CD4-positive, alpha-beta T cell treated with Interleukin-4 for 4 hours (primary cell): Measurements from ENCODE around the gene MEAF6.

Experiments
- DNase-seq: peaks from one replicate; pipeline ENCODE4 v3.0.0-alpha.2; 2020

The MEAF6 gene

DNA sequence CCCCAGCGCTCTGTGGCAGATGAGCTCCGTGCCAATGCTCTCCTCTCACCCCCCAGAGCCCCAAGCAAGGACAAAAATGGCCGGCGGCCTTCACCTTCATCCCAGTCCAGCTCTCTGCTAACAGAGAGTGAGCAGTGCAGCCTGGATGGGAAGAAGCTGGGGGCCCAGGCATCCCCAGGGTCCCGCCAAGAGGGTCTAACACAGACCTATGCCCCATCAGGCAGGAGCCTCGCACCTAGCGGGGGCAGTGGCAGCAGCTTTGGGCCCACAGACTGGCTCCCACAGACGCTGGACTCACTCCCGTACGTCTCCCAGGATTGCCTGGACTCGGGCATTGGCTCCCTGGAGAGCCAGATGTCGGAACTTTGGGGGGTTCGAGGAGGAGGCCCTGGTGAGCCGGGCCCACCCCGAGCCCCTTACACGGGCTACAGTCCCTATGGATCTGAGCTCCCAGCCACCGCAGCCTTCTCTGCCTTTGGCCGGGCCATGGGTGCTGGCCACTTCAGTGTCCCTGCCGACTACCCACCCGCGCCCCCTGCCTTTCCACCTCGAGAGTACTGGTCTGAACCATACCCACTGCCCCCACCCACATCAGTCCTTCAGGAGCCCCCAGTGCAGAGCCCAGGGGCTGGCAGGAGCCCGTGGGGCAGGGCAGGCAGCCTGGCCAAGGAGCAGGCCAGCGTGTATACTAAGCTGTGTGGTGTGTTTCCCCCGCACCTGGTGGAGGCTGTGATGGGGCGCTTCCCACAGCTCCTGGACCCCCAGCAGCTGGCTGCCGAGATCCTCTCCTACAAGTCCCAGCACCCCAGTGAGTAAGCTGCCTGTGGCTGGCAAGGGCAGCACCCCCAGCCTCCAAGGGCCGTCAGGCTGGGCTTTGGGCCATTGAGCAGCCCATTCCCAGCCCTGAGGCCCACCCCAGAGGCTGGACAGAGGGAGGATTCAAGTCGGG is 31.5 kb downstream of the MEAF6 start:
- DNase-seq: no peak

DNA sequence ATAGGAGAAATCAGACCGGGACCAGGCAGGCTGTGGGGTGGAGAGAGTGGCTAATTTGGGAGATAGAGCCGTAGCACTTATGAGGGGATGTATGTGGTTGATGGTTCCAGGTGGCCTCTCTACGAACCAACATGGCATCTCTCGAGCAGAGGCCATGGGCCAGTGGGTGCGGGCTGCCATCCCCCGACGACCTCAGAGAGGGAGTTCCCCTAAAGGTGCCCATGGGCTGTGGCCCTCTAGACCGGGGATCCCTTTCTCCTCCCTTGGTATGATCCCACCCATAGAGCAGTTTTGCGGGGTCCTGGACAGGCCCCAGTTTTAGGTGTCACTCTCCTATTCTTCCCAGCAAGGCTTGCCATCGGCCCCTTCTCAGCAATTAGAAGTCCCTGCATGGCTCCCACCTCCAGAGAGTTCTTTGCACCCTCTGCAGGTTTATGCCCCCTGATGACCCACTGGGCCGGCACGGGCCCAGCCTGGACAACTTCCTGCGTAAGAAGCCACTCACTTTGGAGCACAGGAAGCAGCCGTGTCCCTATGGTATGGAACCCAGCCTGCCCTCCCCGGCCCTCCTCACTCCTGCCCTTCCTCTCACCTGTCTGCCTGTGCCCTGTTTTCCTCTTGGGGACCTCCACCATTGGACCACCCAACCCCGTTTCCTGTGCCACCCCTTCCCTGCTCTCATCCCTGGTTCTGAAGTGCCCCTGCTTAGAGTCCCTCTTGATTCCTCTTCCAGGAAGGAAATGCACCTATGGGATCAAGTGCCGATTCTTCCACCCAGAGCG is 32.4 kb downstream of the MEAF6 start:
- DNase-seq: no peak

GRCh38 chr1:37481289-37482003 is 33.1 kb downstream of the MEAF6 start:
- no peak for DNase-seq

DNA sequence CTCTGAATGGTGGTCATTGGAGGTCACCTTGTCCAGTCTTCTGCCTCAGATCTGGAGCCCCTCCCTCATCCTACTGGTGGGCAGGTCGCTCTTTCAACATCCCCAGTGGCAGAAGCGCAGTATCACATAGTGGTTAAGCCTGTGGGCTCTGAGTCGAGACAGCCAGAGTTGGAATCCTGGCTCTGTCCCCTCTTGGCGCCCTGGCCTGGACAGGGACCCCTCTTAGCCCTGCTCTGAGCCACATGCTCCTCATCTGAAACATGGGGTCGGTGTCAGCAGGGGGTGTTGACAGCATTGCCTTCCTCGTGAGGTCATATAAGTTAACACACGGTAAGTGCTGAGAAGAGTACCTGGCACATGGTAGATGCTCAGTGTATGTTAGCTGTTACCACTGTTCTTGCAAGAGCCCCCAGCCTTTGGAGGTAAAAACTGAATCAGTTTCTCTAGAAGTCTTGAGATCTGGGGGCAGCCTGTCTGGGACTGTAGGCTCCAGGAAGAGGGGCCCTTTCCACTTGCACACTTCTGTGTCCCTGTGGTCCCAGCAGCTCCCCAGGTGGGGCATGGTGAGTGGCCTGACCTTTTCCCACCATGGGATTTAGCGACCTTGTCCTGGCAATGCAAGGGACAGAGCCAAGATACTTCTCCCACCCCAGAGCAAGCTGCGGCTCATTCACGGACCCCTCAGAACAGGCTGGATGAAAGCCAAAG is 33.8 kb downstream of the MEAF6 start:
- DNase-seq: no peak

- no peak for DNase-seq
These were observed 34.5 kb downstream of the MEAF6 start for GRCh38 chr1:37480125-37480466.

- DNase-seq: peak; percentile 96
These were observed 35.1 kb downstream of the MEAF6 start for GRCh38 chr1:37479255-37480124.

DNA sequence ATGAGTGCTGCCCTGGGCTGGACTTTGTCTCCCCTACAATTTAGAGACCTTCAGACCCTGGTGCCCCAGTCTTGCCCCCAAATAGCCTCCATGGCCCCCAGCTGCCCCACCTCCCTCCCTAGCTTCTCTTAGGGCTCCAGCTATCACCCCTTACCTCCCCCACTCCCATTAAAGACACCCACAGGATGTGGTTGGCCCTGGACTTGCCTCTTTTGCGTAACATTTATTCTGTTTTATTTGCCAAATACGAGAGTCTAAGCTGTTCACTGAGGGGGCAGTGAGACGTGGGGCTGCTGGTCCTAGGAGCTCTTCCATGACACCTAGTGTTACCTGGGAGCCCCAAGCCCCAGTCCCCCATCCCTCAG is 35.7 kb downstream of the MEAF6 start:
- peak; percentile 72 for DNase-seq

GRCh38 chr1:37478451-37478881 is 36.1 kb downstream of the MEAF6 start:
- DNase-seq: peak; percentile 93

DNA sequence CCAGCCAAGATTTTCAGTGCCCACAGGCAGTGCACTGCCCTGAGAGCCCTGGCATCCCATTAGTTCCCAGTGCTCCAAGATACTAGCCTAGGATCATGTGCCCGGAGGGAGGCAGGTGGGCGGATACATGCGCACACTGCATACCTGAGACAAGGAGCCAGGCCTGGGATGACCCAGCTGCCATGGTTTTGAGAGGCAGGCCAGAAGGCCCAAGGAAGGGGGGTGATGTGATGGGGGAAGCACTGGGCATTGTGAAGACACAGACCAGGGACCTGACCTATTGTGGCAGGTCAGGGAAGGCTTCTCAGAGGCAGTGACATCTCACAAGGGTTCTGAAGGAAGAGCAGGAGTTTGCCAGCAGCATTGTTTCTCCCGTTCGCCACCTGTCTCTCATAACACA is 36.6 kb downstream of the MEAF6 start:
- no peak for DNase-seq

GRCh38 chr1:37477198-37477931 is 37.2 kb downstream of the MEAF6 start:
- DNase-seq: peak; percentile 94

GRCh38 chr1:37476460-37477197 is 37.9 kb downstream of the MEAF6 start:
- no peak for DNase-seq

DNA sequence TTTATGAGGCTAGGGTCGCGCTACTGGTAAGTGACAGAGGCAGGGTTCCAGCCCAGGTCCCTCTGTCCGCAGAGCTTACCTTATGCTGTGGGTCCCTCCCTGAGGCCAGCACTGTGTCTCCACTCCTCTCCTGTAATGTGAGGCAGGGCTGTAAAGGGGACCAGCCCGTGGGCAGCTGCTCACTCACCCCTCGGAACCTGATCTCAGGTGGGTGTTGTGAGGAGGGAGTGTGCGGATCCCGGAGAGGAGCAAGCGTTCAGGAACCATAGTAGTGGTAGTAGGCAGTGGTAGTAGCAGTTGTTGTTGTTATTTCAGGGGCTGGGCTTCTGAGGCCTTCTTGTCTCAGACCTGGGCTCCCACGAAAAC is 38.5 kb downstream of the MEAF6 start:
- DNase-seq: no peak

DNA sequence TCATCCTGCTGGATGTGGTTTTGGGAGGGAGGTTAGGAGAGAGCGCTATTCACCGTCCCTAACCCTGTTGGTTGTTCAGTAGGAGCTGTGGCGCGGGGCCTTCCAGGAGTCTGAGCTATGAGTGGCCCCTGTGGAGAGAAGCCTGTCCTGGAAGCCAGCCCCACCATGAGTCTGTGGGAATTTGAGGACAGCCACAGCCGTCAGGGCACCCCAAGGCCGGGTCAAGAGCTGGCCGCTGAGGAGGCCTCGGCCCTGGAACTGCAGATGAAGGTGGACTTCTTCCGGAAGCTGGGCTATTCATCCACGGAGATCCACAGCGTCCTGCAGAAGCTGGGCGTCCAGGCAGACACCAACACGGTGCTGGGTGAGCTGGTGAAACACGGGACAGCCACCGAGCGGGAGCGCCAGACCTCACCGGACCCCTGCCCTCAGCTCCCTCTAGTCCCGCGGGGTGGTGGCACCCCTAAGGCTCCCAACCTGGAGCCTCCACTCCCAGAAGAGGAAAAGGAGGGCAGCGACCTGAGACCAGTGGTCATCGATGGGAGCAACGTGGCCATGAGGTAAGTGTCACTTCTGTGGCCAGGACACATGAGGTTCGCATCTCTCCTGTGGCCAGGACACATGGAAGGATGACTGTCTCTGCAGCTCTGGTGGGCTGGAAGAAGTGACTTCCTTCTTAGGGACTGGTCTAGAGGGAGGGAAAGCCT is 39.0 kb downstream of the MEAF6 start:
- no peak for DNase-seq

DNA sequence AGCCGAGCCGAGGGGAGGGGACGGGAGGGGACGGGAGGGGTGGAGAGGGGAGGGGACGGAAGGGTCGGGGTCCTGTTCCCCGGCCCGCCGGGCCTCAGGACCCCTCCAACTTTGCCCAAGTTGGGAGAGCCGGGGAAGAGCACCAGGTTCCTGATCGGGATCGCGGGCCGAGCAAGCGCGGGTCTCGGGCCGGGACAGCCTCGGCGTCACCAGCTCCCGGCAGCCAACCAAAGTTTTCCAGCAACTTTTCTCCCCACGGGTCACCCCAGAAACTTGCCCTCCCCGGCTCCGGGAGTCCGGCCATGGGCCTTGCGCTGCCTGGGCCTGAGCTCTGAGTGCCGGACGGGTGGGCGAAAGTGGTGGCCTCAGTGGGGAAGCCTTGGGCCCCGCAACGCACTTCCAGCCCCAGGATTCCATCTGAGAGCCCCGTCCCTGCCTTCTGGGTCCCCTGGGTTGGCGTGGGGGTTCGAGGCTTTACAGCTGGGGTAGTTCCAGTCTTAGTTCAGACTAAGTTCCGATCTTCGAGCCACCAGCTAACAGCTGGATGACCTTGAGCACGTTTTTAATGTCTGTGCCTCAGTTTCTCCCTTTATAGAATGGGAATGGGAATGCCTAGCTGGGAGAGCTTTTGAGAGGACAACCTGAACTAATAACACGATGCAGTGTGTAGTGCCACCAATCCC is 39.7 kb downstream of the MEAF6 start:
- DNase-seq: no peak

GRCh38 chr1:37474046-37474696 is 40.4 kb downstream of the MEAF6 start, which contains the start of gene ZC3H12A:
TSS of gene ZC3H12A (plus strand) at chr1:37474580. CDS start at chr1:37475497, 917 bp downstream.
- peak; percentile 90 for DNase-seq

DNA sequence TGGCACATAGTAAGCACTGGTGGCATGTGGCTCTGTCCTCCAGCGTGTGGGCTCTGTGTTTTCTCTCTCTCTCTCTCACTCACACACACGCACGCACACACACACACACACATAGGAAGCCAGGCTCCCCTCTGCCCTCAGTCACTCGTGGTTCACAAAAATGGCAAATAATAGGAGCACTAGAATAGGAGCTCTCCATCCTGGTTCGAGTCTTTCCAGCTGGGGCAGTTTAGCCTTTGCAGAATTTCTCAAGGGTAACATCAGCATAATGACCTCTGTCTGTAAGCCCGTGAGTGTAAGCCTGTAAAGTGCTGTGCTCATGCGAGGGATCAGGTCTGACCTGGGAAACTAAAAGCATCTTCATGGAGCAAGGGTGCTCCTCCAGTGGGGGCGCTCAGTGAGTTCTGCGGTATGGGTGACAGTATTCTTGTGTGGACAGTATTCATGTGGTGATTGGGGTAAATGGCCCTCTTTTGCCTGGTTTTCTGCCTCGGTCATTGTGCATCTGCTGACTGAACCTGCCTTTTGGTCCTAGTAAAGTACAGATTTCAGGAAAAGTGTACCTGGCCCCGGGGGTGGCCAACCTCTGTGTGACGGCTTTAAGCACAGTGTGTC is 41.0 kb downstream of the MEAF6 start:
- peak; percentile 63 for DNase-seq

GRCh38 chr1:37472994-37473393 is 41.6 kb downstream of the MEAF6 start:
- no peak for DNase-seq

DNA sequence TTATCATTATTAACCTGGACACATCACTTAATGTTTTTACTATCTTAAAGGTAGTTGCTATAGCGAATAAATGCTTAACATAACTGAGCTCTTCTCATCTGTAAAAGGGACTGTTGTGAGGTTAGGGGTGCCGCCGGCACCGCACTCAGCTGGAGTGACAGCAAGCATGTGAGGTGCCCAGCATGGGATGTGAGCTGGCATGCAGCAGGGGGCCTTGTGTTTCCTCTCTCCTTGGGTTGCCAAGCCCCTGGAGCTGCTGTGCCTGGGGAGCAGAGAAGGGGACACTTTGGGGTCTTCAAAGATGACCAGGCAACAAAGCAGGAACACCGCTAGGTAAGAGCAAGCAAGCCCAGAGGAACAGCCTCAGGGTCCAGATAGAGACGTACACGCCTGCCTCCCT is 42.3 kb downstream of the MEAF6 start:
- DNase-seq: no peak
